Measurements from ENCODE around the gene PROCA1.

DNA sequence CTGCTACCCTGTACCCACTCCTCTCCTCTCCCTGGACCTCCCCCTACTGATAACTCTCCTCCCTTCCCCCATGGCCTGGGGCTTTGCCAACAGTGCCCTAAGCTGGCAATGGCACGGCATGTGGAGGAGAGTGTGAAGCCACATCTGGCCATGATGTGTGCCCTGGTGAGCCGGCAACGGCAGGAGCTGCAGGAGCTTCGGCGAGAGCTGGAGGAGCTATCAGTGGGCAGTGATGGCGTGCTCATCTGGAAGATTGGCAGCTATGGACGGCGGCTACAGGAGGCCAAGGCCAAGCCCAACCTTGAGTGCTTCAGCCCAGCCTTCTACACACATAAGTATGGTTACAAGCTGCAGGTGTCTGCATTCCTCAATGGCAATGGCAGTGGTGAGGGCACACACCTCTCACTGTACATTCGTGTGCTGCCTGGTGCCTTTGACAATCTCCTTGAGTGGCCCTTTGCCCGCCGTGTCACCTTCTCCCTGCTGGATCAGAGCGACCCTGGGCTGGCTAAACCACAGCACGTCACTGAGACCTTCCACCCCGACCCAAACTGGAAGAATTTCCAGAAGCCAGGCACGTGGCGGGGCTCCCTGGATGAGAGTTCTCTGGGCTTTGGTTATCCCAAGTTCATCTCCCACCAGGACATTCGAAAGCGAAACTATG lies 37.3 kb upstream of the PROCA1 start:
- TF ChIP-seq, protein P1, sequence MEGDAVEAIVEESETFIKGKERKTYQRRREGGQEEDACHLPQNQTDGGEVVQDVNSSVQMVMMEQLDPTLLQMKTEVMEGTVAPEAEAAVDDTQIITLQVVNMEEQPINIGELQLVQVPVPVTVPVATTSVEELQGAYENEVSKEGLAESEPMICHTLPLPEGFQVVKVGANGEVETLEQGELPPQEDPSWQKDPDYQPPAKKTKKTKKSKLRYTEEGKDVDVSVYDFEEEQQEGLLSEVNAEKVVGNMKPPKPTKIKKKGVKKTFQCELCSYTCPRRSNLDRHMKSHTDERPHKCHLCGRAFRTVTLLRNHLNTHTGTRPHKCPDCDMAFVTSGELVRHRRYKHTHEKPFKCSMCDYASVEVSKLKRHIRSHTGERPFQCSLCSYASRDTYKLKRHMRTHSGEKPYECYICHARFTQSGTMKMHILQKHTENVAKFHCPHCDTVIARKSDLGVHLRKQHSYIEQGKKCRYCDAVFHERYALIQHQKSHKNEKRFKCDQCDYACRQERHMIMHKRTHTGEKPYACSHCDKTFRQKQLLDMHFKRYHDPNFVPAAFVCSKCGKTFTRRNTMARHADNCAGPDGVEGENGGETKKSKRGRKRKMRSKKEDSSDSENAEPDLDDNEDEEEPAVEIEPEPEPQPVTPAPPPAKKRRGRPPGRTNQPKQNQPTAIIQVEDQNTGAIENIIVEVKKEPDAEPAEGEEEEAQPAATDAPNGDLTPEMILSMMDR (IDR thresholded peaks at IDR 0.05): no peak
- no peak; the same call in 1 of the 2 replicates for TF ChIP-seq POLR2AphosphoS5 (IDR thresholded peaks at IDR 0.05; ENCODE audit: low read depth, low read length)
- TF ChIP-seq TCF7L2 (IDR thresholded peaks at IDR 0.05; ENCODE audit: low read depth, low read length): no peak
- no peak for TF ChIP-seq REST (IDR thresholded peaks at IDR 0.05; ENCODE audit: insufficient read depth in 1 of 2, low read depth in 2 of 2, low read length in 1 of 2)
- TF ChIP-seq SIN3A (IDR thresholded peaks at IDR 0.05; ENCODE audit: borderline replicate concordance, insufficient read depth, low read depth, low read length): no peak
